GM21526 (cell line): ENCODE measurements around the gene CCDC91.
A peak's percentile ranks its signal among the peaks of the same experiment; 100 is the strongest.
"Not testable (repeated sequence)": the region's sequence is repeated elsewhere in the genome, so short reads cannot be mapped to it uniquely, and the experiment has no call there.

Source experiments
- ATAC-seq: cut with Tn5 transposase; IDR thresholded peaks from one replicate; pipeline ENCODE4 v1.9.1; 2021; ENCODE audit warnings: moderate library complexity; ENCODE audit not compliant: unreplicated experiment, low FRiP score

Gene CCDC91

DNA sequence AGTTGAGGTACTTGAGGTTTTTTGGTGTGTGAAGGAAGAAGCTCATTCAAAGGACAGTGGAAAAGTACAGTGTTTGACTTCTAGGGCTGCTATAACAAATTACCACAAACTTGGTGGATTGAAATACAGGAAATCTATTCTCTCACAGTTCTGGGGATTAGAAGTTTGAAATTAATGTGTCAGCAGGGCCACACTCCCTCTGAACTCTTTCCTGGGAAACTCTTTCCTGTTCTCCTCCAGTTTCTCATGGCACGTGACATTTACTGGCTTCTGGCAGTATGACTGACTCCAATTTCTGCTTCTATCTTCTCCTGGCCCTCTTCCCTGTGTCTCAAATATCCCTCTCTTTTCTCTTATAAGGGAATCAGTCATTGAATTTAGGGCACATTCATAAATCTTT, 160.2 kb downstream of the CCDC91 start:
- ATAC-seq = no peak

DNA sequence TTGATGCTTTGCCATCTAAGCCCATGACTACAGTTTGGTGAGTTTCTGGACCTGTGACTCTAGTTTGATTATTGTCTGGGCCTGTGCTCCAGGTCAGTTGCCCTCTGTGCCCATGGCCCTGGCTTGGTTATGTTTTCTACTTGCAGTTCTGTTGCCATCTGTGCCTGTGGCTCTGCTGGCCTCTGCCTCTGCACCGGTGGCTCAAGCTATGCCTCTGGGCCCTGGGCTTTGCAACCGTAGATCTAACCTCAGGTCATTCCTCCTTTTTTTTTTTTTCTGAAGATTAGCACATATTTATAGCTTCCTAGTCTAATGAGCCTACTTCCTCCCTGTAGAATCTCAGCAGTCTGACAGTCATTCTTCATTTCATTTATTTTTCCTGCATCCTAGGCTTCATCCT, 161.2 kb downstream of the CCDC91 start:
- ATAC-seq = no peak

DNA sequence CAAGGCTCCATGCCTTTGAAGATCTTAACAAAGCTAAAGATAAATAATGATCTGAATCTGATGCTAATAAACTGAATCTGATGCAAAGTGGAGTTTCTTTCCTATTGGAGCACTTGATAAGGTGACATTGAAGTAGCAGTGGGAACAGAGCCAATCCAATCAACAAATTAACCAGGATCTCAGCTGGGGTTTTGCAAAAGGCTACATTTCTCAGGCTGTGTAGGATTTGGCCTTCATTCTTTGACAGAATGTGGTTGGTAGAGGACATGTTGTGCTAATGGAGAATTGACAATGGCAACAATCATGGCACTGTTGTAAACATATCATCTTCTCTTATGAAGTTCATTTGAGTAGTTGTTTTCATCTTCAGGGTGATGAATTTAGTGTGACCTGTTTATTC, 164.9 kb downstream of the CCDC91 start:
- ATAC-seq = no peak

DNA sequence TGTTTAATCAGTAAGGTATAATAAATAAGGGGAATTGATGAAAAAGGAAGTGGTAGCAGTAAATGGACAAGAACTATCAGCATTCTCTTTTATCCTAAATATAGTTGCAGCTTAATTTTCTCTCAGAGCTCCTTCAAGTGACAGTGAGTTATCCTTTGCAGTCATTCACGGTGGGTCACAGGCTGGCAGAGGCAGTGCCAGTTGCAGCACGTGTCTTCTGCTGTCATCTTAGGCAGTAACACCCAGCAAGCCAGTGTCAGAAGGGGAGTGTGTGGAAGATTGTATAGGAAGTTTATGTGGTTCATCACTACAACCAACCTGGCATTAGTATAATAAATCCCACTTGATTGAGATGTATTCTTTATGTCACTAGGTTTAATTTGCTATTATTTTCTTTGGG, 170.0 kb downstream of the CCDC91 start:
- ATAC-seq = no peak

DNA sequence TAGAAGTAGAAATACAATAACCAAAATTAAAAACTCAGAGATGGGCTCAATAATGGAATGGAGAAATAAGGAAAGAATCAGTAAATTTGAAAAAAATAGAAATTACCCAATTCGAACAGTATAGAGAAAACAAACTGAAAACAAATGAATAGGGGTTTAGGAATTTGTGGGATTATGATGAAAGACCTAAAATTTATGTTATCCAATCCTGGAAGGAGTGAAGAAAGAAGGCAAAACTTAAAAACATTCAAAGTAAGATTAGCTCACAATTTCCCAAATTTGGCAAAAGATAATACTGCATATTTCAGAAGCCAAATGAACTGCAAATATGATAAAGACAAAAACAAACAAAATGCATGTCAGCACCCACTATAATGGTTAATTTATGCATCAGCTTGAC, 177.1 kb downstream of the CCDC91 start:
- ATAC-seq = no peak

DNA sequence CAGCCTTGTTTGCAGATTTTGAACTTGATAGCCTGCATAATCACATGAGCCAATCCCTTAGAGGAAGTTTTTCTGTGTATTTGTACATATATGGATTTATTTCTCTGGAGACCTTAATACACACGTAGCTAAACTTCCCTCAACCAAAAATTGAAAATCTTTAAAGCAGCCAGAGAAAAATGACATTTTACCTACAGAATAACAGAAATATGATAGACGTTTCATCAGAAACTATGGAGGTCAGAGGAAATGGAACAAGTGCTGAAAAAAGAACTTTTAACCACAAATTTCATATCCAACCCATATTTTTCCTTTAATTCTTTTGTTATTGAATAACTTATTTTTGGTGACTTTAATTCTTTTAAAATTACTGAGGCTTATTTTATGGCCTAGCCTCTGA, 177.7 kb downstream of the CCDC91 start:
- ATAC-seq = no peak

DNA sequence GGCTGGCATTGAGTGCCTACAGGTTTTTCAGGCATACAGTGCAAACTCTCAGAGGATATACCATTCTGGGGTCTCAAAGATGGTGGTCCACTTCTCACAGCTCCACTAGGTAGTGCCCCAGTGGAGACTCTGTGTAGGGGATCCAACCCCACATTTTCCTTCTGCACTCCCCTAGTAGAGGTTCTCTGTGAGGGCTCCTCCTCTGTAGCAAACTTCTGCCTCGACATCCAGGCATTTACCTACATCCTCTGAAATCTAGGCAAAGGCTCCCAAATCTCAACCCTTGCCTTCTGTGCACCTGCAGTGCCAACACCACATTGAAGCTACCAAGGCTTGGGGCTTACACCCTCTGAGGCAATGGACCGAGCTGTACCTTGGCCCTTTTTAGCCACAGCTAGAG, 179.2 kb downstream of the CCDC91 start:
- ATAC-seq = no peak

DNA sequence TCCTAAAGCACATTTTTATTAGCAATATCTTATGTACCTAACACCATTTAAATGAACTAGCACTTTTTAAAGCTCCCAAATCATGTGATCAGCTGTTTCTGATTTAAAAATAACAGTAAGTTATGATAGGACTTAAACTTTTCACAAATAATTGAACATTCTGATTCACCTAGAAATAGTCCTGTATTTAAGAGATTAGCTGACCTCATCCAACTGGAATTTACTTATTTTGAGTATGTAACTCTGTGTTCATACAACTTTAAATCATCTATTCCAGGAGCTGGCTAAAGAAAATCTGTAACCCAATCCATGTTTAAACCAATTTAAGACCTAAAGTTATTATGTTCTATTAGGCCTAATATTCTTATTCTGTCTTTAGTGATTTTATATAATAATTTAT, 184.3 kb downstream of the CCDC91 start:
- ATAC-seq = no peak

DNA sequence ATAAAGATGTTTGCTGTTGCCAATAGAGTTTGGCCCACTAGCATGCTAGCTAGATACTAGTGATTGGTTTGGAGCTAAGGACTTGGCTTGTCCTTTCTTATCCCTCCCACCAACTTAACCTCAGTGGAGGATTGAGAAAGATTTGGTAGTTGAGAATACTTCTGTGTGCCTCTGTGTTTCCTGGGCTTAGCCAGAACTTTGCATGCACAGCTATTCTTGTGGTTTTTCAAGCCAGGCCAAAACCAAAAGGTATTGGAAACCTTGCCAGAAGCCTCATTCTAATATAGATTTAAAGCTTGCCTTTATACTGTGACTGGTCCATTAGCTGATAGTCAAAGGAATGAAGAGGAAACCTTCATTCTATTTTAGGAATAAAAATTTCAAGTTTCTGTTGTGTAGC, 188.5 kb downstream of the CCDC91 start:
- no peak for ATAC-seq

DNA sequence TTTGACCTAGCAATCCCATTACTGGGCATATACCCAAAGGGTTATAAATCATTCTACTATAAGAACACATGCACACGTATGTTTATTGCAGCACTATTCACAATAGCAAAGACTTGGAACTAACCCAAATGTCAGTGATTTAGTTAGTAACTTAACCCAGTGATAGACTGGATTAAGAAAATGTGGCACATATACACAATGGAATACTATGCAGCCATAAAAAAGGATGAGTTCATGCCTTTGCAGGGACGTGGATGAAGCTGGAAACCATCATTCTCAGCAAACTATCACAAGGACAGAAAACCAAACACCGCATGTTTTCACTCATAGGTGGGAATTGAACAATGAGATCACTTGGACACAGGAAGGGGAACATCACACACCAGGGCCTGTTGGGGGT, 189.5 kb downstream of the CCDC91 start:
- not testable (repeated sequence) for ATAC-seq

DNA sequence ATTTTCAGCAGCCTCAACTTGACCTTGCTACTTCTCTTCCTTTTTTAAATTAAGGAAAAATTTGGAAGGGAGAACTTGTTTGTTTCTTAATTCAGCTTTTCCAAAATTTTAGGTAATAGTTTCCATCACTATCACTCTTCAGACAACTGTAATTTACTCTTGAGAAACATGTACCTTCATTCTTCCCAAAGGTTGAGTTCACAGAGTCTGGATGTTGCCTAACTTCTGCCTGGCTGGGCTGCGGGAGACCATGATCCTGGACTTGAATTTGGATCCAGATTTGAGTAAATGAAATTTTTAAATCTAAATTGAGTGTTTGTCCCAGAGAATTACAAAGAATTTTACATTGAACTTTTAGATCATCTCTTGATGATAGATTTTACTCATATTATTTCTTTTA, 193.1 kb downstream of the CCDC91 start:
- ATAC-seq = no peak

DNA sequence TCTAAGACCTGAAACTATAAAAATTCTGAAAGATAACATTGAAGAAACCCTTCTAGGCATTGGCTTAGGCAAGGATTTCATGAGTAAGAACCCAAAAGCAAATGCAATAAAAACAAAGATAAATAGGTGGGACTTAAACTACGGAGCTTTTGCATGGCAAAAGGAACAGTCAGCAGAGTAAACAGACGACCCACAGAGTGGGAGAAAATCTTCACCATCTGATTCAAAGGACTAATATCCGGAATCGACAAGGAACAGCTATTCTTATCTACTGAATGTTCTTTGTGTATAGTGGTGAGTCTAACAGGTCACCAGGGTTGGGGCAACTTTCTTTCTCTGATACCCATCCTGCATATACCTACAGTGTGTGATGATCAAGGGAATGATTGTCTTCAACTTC, 198.6 kb downstream of the CCDC91 start:
- no peak for ATAC-seq

DNA sequence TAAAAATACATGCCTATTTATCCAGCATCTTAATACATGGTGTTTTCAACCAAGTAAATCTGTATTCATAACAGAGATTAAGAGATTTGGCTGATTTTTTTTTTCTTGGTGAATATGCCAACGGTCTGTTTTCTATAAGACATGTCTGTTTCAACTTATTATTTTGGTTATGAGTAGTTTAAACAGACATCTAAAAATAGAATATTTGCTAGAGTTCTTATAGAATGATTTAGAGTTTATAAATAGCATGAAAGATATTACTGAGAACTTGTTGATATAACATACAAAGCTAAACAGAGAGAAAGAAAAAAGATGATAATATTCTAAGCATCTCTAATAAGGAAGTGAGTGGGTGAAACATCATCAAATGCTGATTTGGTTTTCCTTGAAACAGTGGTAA, 199.9 kb downstream of the CCDC91 start:
- ATAC-seq = no peak

DNA sequence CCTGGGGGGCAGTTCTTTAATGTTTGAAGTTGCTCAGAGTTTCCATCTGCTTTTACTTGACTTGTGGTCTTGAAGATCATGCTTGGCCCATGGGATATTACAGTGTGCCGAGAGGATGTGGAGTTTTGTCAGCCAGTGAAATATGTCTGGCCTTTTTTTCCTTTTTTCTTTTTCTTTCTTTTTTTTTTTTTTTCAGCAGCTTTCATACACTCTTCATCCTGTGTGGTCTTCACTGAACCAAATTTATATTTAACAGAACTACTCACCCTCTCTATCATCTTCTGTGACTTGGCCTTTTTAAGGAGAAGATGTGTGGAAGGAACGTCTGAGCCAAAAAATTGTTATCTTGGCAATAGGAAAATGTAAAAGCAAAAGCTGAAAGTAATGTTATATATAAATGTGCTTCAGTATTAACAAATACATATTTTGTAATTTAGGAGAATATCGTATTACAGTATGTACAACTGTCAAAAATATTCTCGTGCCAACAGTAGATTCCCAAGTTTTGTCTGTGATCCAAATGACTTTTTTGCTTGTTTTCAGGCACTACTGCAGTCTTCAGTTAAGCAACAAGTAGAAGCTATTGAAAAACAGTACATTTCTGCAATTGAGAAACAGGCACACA, 200.6 kb downstream of the CCDC91 start:
- ATAC-seq = no peak

DNA sequence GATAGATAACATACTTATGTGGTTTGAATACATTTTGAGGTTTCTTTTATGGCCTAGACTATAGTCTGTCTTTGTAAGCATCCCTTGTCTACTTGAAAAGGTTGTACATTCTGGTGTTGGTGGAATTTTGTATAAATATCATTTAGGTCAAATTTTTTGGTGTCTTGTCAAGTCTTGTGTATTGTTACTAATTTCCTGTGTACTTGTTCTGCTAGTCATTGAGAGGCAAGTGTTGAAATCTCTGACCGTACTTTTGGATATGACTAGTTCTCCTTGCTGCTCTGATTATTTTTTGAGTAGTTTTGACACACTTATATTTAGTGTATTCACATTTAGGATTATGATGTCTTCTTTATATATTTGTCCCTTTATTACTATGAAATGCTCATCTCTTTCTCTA, 219.6 kb downstream of the CCDC91 start:
- no peak for ATAC-seq

DNA sequence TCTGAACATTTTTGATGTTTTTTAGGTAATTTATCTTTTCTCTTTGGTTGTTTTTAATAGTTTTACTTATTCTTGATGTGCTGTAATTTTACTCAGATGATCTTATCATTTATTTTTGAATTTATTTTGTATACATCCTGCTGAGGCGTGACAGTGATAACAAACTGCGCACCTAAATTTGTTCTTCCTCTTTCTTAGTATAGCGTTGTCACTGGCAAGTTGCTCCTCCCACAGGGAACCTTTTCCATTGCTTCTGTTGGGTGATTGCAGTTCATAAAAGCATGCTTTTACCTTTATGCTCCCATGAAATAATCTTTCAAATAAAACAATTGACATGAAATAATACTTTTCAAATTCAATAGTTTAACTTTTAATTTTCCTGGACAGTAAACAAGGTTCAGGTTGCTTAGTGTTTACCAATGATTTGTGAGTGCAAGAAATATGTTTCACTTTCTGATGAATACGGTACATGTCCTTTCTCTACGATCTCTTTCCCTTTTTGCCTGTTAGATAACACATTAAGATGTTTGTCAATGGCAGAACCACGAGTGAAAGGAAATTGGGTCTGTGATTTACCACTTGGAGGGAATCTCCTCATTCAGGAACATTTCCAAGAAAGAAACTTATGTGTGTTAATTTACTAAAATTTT, 223.3 kb downstream of the CCDC91 start:
- peak; percentile 84 for ATAC-seq

DNA sequence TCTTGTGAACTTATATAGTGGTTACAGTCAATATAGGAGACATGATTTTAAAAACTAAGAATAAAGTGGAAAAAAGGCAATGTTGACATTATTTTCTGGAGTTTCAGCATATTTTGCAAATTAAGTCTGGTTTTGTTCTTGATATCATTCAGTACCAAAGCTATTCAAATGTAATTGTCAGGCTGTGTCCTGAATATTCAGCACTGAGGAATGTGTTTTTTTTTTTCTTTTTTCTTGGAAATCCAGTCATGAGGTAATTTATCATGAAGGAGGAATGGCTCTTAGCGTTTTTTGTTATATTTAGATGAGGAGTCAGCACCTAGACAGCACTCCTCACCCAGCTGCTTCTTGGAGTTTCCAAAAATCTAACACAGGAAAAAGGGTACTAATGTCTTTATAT, 225.5 kb downstream of the CCDC91 start:
- ATAC-seq = no peak

DNA sequence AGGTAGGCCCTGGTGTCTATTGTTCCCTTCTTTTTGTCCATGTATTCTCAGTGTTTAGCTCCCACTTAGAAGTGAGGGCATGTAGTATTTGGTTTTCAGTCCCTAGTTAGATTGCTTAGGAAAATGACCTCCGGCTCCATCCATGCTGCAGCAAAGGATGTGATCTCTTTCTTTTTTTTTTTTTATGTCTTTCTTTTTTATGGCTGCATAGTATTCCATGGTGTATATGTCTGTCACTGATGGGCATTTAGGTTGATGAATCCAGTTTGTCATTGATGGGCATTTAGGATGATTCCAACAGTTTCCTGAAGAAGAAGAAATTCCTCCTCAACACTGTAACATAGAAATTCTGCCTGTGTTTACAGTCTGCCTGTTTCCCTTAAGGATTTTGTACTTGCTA, 231.1 kb downstream of the CCDC91 start:
- ATAC-seq = no peak

DNA sequence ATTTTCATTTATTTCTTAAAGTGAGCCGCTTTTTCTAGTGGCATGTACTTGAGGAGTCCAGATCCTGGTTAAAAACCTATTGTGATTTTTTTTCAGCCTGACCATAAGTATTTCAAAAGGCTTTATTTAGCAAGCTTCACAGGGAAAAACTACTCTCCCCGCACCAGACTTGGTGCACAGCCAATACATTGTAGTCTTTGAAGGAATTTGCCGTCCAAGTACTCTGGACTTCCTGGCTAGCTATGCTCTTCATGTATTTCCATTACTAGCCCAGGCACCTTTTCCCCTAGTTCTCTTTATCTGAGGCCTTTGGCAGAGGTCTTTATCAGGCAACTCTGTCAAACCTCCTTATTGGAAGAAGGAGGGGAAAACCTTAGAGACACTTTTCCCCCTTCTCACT, 234.7 kb downstream of the CCDC91 start:
- ATAC-seq = no peak

DNA sequence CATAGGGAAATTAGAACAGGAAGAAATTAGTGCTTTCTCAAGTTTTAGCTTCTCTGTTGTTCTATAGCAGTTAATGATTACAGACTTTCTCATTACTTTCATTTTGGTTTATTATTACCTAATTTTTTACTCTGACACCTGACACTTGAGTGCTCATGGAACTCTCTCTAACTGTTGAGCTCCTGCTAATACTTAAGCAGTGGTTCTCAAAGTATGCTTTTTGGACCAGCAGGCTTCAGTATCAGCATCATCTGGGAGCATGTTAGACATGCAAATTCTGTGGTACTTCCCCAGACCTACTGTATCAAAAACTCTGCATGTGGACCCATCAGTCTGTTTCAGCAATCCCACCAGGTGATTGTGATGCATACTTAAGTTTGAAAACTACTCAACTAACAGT, 235.3 kb downstream of the CCDC91 start:
- no peak for ATAC-seq

DNA sequence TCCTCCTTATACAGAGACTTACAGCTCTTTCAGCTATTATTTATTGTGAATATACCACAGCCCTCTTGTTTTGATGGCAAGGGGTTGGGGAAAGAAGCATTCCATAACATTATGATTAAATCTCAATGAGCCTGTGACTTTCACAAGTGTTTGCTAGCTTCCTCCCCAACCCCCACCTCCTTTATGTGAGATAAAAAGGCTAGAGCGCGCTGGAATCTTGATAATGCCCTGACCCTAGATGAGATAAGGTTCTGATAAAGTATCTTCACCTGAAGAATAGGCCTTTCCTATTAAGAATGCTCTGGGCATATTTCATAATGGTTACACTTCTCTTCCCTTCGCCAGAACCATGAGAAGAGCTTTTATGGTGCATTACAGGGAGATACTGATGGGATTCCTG, 236.8 kb downstream of the CCDC91 start:
- no peak for ATAC-seq

DNA sequence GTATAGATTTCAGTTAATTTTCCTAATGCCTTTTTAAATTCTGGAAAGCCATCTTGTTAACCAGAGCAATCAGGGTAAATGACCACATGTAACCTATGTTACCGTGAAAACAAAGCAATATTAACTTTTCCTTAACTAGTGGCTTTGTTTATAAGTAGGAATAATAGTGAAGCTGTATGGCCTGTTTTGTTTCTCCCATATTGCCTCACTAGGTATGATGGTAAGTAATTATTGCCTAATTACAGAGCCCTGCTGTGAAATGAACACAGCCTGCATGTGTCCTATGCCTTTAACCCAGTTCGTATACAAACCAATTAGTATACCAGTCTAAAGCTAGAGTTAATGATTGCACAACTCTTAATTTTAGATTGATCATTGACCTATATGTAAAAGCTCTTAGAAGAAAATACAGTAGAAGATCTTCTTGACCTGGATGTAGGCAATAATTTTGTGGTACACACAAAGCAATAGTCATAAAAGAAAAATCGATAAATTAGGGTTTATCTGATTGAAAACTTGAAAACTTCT, 249.9 kb downstream of the CCDC91 start:
- no peak for ATAC-seq

DNA sequence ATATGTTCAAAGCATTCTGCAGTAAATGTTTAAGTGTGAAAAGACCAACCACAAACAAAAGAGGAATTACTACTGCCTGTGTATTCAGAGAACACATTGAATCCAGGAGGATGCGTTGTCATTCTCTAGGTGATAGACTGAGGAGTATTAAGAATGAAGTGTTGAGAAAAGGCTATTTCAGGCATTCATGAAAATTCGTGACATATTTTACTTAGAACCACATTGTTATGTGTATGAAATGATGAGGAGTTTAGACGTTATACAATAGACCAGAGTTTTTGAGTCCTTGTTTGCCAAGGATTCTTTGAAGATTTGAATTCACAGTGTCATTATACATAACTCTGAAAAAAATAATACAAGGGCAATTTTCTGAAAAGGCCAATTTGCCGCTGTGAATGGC, 251.8 kb downstream of the CCDC91 start:
- ATAC-seq = no peak
